ENCODE measurements around the gene PPT2. TPM values are rescaled to one million over a fixed set of nuclear protein-coding genes. Genes with fewer than 3 reads are reported as not detected.

The PPT2 gene
- total and polyA plus RNA-seq, 2 of the 13 experiments (the other 11 are each of a cell fraction or from before 2014, with no cell fraction given): 39.2 to 61.8 TPM

- H3K4me3 ChIP-seq (replicated peaks in 1 of 3; ENCODE audit: insufficient read depth in 1 of 3, low read depth in 2 of 3, low read length in 3 of 3): no peak overlapping the region
- H4K20me1 ChIP-seq (ENCODE audit: insufficient read depth, low read length): no peaks in the 10 kb centered on the region
- intact Hi-C loops (cut with micrococcal nuclease; ENCODE audit: unreplicated experiment): no loop called here
- H3K27ac ChIP-seq (ENCODE audit: extremely low read length, insufficient read depth, low read length): no peak overlapping the region
- no TSS peak for BruUV-seq (replicated peaks)
- TF ChIP-seq KLF11 (CRISPR knock-in tag; IDR thresholded peaks at IDR 0.05): no peak
- no peak for TF ChIP-seq ZSCAN25 (CRISPR knock-in tag; IDR thresholded peaks at IDR 0.05)
- no peak for TF ChIP-seq ZFP36L2 (CRISPR knock-in tag; IDR thresholded peaks at IDR 0.05)
- TF ChIP-seq TRIM24 (CRISPR knock-in tag; IDR thresholded peaks at IDR 0.05): no peak
- no peak for TF ChIP-seq ELK4 (CRISPR knock-in tag; IDR thresholded peaks at IDR 0.05; ENCODE audit: borderline replicate concordance)
- no peak for TF ChIP-seq ZNF124 (CRISPR knock-in tag; IDR thresholded peaks at IDR 0.05)
- no peak for TF ChIP-seq CCAR2 (optimal IDR thresholded peaks at IDR 0.05; ENCODE audit: low read depth, low read length)
- no peak for TF ChIP-seq ZBTB7B (CRISPR knock-in tag; IDR thresholded peaks at IDR 0.05)
- TF ChIP-seq ZNF232 (CRISPR knock-in tag; IDR thresholded peaks at IDR 0.05; ENCODE audit: borderline replicate concordance): no peak
- TF ChIP-seq ATM (IDR thresholded peaks at IDR 0.05; ENCODE audit: borderline replicate concordance): no peak
- no peak for TF ChIP-seq ZNF850 (CRISPR knock-in tag; conservative IDR thresholded peaks at IDR 0.05)
- TF ChIP-seq, protein P1, sequence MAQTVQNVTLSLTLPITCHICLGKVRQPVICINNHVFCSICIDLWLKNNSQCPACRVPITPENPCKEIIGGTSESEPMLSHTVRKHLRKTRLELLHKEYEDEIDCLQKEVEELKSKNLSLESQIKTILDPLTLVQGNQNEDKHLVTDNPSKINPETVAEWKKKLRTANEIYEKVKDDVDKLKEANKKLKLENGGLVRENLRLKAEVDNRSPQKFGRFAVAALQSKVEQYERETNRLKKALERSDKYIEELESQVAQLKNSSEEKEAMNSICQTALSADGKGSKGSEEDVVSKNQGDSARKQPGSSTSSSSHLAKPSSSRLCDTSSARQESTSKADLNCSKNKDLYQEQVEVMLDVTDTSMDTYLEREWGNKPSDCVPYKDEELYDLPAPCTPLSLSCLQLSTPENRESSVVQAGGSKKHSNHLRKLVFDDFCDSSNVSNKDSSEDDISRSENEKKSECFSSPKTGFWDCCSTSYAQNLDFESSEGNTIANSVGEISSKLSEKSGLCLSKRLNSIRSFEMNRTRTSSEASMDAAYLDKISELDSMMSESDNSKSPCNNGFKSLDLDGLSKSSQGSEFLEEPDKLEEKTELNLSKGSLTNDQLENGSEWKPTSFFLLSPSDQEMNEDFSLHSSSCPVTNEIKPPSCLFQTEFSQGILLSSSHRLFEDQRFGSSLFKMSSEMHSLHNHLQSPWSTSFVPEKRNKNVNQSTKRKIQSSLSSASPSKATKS (CRISPR knock-in tag; IDR thresholded peaks at IDR 0.05): no peak
- no peak for TF ChIP-seq ZNF382 (CRISPR knock-in tag; IDR thresholded peaks at IDR 0.05; ENCODE audit: borderline replicate concordance)
- no peak for TF ChIP-seq ERF (CRISPR knock-in tag; IDR thresholded peaks at IDR 0.05)
- TF ChIP-seq SAP130 (CRISPR knock-in tag; IDR thresholded peaks at IDR 0.05; ENCODE audit: low read depth): no peak
- TF ChIP-seq SIN3A (IDR thresholded peaks at IDR 0.05; ENCODE audit: borderline replicate concordance, low read depth, low read length): no peak
- no peak for TF ChIP-seq ATF7-NPFF (CRISPR knock-in tag; IDR thresholded peaks at IDR 0.05; ENCODE audit: low read depth)
- no peak for TF ChIP-seq ZNF7 (CRISPR knock-in tag; IDR thresholded peaks at IDR 0.05)
- H2AFZ ChIP-seq (ENCODE audit: low read length): no peak overlapping the region
- ATAC-seq (no peak), DNase-seq (ENCODE audit: low spot score) (no peak), FAIRE-seq (no peak)
- H3K36me3 ChIP-seq (replicated peaks in 1 of 2; ENCODE audit: control insufficient read depth in 1 of 2, insufficient read depth in 2 of 2, low read length in 2 of 2): peaks cover 0 to 11% of the 10 kb centered on the region in 2 experiments; a peak in 4 of 5 replicates
- H3K27me3 ChIP-seq (ENCODE audit: control insufficient read depth in 1 of 2, insufficient read depth in 2 of 2, low read length in 2 of 2): peaks cover 0 to 18% of the 10 kb centered on the region in 2 experiments; a peak in 3 of 5 replicates
- peaks cover 16% of the 10 kb centered on the region for H3K4me1 ChIP-seq (ENCODE audit: insufficient read depth, low read length)
- in situ Hi-C loops (cut with HindIII; ENCODE audit: extremely low pct_ligation_motif_present, low pct_unique_long_range_greater_than_20kb): no loop called here
- no peak overlapping the region for H3K4me2 ChIP-seq (ENCODE audit: low read depth, low read length)
- CTCF ChIA-PET (ENCODE audit: low intra/inter-chr PET ratio, low total read pairs): no interaction called here
- H3K9me3 ChIP-seq (ENCODE audit: low read length): no peaks in the 10 kb centered on the region
- no peaks in the 10 kb centered on the region for H3K79me2 ChIP-seq (ENCODE audit: insufficient read depth, low read length)
- POLR2A ChIA-PET: interaction anchor here (1.5 to 1.7 kb wide), 2 partner anchors 7 to 18 kb away, joined by 3 to 6 read pairs; partner anchors contain the start of gene FKBPL
- 90% methylated on average over 7 of the region's 7 CpGs for WGBS (ENCODE audit: low lambda C conversion rate)
- no peak overlapping the region for H3K9ac ChIP-seq (ENCODE audit: insufficient read depth, low read depth, low read length)
These were observed 42.4 kb upstream of the PPT2 start for GRCh38 chr6:32111424-32112066.
